Activated CD4-positive, alpha-beta T cell treated with anti-CD3 and anti-CD28 coated beads for 1 hour (primary cell): ENCODE results near the gene TRDN.
"Not testable (repeated sequence)": the region's sequence is repeated elsewhere in the genome, so short reads cannot be mapped to it uniquely, and the experiment has no call there.

Experiments
- DNase-seq: peaks from one replicate; pipeline ENCODE4 v3.0.0-alpha.2; 2020

Gene TRDN

DNA sequence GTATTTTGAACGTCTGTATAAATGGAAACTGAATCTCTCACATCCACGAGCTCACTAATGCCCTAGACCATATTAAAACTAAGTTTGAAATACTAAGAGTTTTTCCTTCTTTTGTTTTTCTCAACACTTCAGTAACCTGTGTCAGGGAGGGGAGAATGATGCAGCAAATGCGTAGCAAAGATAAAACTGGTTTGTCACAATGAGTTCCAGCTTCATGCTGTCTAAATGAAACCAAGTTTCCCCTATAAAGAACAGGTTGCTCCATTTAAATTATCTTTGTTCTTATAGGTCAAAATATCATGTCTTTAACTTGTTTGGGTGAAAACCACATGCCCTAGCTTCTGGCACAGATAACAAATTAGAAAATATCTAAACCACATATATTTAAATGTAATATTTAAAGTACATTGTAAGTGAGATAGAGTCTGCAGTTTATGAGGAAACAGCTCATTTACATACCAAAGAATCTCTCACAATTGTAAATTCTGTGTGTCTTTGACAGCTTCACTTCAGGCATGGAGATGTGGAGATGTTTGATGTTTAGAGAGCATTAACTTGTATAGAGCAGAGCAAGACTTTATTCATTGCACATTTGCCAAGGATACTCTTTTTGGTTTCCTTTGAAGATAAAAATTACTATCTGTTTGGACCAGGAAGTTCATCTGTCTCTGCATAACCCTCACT, 7.3 kb downstream of the TRDN start:
- no peak for DNase-seq

DNA sequence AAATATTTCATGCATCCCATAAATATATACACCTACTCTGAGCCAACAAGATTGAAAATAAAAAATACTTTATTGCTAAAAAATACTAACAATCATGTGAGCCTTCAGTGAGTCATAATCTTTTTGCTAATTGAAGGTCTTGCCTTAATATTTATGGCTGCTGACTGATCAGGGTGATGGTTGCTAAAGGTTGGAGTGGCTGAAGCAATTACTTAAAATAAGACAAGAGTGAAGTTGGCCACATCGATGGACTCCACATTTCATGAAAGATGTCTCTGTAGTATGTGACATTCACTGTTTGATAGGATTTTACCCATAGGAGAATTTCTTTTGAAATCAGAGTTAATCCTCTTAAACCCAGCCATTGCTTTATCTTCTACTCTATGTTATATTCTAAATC, 11.1 kb downstream of the TRDN start:
- no peak for DNase-seq

DNA sequence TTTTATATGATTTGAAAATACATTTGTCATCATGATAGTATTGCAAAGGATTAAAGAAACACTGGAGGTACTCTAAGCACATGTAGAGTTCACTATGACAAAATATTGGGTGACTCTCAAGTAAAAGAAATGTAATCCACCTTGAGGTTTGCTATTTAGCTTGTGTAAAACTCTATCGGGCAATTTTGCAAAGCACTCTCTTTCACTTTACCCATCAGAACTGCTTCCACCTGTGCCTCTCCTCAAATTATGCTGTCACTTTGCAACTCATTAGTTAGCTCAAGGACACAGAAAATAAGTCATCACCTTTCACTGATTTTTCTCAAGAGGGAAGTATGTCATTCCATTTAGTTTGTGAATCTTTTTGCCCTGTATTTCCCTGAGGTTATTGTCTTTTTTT, 14.0 kb downstream of the TRDN start:
- DNase-seq, result no peak

DNA sequence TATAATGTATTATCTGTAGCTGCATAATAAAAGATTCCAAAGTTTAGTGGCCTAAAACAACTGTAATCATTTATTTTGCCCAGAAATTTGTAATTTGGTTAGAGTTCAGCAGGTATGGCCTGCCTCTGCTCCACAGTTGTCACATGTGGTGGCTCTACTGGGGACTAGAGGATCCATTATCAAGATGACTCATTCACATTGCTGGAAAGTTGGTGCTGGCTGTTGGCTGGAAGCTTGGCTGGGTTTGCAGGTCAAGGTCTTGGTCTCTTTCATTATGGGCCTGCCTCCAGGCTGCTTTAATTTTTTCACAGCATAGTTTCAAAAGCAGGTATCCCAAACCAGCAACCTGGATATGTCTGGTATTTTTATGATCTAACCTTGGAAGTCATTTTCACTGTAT, 17.6 kb downstream of the TRDN start:
- DNase-seq, result no peak

DNA sequence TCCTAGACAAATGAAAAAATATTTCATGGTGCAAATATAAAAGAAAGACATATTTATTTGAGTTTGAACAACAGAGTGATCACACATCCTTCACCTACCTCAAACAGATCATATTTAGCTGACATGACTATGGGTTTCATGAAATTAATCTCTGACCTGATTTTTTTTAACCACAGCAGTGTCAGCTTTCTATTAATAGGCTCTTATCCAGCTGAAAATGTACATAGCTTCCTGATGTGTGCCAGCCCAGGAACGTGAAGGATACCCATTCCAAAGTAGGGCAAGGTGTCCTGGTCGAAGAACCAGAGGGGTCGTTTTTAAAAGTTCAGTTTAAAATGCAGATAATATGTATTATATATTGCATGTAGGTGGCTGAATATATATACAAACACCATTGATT, 19.8 kb downstream of the TRDN start:
- no peak for DNase-seq

GRCh38 chr6:123616016-123616415, 20.7 kb downstream of the TRDN start:
- DNase-seq, result no peak

GRCh38 chr6:123610779-123611178, 26.0 kb downstream of the TRDN start:
- DNase-seq, result no peak

DNA sequence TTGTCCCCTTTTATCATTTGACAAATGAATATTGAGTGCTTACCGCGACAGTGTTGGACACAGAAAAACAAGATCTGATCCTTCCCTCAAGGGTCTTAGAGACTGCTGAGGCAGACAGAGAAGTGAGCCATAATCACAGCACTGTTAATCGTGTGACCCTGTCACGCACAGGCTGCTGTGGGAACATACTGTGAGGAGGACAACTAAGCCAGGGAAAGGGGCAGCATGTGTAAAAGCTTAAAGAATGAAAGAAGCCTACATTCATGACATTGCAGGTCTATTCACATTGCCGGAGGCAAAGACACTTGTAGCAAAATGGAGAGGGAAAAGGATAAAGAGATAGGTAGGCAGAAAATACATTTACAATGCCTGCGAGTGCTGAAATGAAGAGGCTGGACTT, 32.7 kb downstream of the TRDN start:
- DNase-seq, result no peak

- DNase-seq, result no peak
Observed at GRCh38 chr6:123598011-123598410, 38.7 kb downstream of the TRDN start.

GRCh38 chr6:123594776-123595175, 42.0 kb downstream of the TRDN start:
- DNase-seq, result no peak

DNA sequence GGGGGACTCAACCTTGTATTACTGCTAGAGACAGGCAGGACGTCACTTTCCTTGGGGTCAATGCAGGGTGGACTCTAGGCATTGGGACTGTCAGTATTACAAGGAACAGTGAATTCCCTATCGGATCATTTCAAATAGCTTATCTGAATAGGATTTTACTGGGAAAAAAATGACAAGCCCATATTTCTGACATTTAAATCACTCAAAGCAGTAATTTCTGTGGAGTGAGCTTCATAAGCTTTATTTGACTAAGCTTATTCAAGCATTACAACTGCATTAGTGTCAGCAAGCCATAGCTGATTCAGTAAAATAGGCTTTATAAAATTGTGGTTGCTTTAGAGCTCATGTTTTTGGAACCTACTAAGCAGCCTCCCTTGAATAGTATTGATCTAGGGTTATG, 44.3 kb downstream of the TRDN start:
- DNase-seq, result no peak

DNA sequence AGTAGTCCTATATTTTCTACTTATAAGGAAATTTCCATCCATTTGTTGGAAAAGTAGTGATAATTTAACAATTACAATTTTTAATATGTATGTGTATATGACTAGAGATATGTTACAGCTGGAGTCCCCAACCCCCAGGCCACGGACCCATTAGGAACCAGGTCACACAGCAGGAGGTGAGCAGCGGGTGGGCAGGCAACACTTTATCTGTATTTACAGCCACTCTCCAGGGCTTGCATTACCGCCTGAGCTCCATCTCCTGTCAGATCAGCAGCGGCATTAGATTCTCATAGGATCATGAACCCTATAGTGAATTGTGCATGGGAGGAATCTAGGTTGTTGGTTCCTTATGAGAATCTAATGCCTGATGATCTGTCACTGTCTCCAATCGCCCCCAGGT, 46.8 kb downstream of the TRDN start:
- DNase-seq, result no peak

- DNase-seq, result no peak
Observed at GRCh38 chr6:123589317-123589716, 47.4 kb downstream of the TRDN start.

DNA sequence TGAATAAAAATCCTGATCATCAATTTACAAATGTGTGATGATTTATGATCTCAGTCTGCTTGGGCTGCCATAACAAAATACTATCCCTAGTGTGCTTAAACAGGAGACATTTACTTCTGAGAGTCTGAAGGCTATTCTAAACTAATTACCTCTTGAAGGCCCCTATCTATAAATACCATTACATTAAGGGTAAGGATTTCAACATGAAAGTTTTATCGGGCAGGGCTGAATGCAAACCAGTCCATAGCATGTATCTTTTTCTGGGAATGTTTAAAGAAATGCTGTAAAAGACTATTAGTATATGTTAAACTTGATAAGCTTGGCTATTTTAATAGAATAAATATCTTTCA, 48.2 kb downstream of the TRDN start:
- DNase-seq, result no peak

DNA sequence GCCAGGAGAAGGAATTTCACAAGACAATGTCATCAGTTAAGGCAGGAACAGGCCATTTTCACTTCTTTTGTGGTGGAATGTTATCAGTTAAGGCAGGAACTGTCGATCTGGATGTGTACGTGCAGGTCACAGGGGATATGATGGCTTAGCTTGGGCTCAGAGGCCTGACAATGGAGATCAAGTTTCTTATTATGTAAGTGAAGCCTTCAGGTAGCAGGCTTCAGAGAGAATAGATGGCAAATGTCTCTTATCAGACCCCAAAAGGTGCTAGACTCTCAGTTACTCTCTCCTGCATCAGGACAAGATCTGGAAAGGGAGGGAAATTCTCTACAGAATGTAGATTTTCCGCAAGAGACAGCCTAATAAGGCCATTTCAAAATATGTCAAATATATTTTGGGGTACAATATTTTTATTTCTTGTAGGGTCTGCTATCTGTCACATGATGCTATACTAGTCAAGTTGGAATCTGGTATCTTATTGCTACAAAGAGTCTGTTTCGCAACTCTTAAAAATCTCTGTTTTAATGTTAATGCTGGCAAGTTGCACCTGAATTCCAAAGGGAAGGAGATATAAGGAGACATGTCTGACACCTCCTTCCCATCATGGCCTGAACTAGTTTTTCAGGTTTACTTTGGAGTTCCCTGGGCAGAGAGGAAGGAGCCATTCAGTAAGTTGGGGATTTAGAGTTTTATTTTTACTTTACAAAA, 48.8 kb downstream of the TRDN start:
- no peak for DNase-seq

DNA sequence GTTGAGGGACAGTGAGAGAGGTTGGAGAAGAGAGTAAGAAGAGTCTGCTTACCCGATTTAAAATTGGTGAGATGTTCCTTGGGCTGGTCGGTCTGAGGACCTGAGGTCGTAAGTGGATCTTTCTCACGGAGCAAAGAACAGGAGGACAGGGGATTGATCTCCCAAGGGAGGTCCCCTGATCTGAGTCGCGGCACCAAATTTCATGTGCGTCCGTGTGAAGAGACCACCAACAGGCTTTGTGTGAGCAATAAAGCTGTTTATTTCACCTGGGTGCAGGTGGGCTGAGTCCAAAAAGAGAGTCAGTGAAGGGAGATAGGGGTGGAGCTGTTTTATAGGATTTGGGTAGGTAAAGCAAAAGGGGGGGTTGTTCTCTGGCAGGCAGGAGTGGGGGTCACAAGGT, 49.3 kb downstream of the TRDN start:
- not testable (repeated sequence) for DNase-seq

GRCh38 chr6:123580331-123580730, 56.4 kb downstream of the TRDN start:
- no peak for DNase-seq

GRCh38 chr6:123575188-123575587, 61.6 kb downstream of the TRDN start:
- no peak for DNase-seq

- no peak for DNase-seq
Observed at GRCh38 chr6:123570813-123571684, 65.7 kb downstream of the TRDN start.

GRCh38 chr6:123569575-123569974, 67.2 kb downstream of the TRDN start:
- DNase-seq, result no peak

DNA sequence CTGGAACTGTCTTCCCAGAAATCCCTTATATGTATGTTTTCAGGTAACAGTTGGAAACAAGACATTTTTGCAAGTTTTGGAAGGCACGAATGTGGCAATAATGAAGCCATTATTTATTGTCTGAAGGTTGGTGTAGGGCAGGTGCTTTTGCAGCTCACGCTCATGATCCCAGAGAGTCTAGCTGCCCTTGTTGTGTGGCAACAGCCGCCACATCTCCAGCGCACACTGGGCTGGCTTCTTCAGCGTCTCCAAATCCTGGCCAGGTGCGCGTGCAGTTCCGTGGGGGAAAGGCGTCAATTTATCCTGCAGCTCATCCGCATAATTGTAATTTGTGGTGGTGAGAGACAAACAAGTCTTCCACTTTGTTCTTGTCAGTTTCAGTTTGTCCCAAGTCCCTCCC, 71.2 kb downstream of the TRDN start:
- DNase-seq, result no peak

- DNase-seq, result no peak
Observed at GRCh38 chr6:123564361-123564760, 72.4 kb downstream of the TRDN start.

DNA sequence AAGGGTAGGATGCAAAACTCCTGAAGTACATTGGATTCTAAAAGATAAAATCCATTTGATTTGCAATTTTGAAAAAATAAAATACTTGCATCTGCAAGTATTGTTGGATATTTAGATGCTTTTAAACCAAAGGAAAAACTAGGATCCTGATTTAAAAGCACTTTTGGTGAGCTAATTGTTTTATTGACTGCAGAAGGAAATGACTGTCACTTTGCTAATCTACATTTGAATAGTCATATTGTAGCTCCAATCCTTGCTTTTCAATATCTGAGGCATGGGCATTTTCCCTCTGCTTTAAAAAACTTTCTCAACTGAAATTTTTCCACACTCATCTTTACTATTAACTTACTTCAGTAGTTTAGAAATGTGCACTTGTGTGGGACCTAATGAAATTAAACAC, 74.1 kb downstream of the TRDN start:
- DNase-seq, result no peak

DNA sequence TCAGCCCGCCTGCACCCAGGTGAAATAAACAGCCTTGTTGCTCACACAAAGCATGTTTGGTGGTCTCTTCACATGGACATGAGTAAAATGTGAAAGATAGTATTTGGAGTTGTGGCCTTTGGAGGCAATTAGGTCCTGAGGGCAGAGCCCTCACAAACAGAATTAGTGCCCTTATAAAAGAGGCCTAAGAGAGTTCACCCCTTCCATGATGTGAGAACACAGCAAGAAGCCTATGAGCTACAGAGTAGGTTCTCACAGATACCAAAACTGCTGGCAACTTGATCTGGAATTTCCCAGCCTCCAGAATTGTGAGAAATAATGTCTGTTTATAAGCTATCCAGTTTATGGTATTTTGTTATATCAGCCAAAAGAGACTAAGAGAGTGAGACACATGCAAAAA, 74.5 kb downstream of the TRDN start:
- no peak for DNase-seq
